ENCODE data around the gene OSM.

GRCh38 chr22:30304495-30305244, 38.0 kb upstream of the OSM start:
- TF ChIP-seq, protein P1, sequence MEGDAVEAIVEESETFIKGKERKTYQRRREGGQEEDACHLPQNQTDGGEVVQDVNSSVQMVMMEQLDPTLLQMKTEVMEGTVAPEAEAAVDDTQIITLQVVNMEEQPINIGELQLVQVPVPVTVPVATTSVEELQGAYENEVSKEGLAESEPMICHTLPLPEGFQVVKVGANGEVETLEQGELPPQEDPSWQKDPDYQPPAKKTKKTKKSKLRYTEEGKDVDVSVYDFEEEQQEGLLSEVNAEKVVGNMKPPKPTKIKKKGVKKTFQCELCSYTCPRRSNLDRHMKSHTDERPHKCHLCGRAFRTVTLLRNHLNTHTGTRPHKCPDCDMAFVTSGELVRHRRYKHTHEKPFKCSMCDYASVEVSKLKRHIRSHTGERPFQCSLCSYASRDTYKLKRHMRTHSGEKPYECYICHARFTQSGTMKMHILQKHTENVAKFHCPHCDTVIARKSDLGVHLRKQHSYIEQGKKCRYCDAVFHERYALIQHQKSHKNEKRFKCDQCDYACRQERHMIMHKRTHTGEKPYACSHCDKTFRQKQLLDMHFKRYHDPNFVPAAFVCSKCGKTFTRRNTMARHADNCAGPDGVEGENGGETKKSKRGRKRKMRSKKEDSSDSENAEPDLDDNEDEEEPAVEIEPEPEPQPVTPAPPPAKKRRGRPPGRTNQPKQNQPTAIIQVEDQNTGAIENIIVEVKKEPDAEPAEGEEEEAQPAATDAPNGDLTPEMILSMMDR (IDR thresholded peaks at IDR 0.05; ENCODE audit: extremely low read depth in 1 of 2, insufficient read depth in 1 of 2, low read depth in 1 of 2, low read length in 2 of 2) = no peak
- no peak for TF ChIP-seq POLR2A (IDR thresholded peaks at IDR 0.05; ENCODE audit: low read depth, low read length)
- TF ChIP-seq, protein P2, sequence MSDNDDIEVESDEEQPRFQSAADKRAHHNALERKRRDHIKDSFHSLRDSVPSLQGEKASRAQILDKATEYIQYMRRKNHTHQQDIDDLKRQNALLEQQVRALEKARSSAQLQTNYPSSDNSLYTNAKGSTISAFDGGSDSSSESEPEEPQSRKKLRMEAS (IDR thresholded peaks at IDR 0.05; ENCODE audit: insufficient read depth, insufficient read length) = no peak
- no peak for TF ChIP-seq POLR2AphosphoS5 (IDR thresholded peaks at IDR 0.05; ENCODE audit: insufficient read depth, low read depth, low read length)
- TF ChIP-seq EZH2 (IDR thresholded peaks at IDR 0.05; ENCODE audit: borderline replicate concordance, low read depth, low read length, severe bottlenecking) = no peak

Measured in endothelial cell of umbilical vein (primary cell).